Measurements from ENCODE around the gene MATK.

The MATK gene

GRCh38 chr19:3759482-3760254, 26.5 kb downstream of the MATK start:
- in situ Hi-C loops (cut with HindIII; ENCODE audit: low sequenced_read_pairs) = loop anchor here (5.0 kb wide), 1 partner anchor 37 kb away; no protein-coding TSS in a partner anchor

GRCh38 chr19:3758297-3758696, 27.9 kb downstream of the MATK start:
- in situ Hi-C loops (cut with HindIII; ENCODE audit: low sequenced_read_pairs) = loop anchor here (5.0 kb wide), 1 partner anchor 36 kb away; no protein-coding TSS in a partner anchor

GRCh38 chr19:3757705-3758104, 28.5 kb downstream of the MATK start:
- in situ Hi-C loops (cut with HindIII; ENCODE audit: low sequenced_read_pairs) = loop anchor here (5.0 kb wide), 1 partner anchor 35 kb away; no protein-coding TSS in a partner anchor

- in situ Hi-C loops (cut with HindIII; ENCODE audit: low sequenced_read_pairs) = no loop called here
Observed at GRCh38 chr19:3753631-3754410, 32.4 kb downstream of the MATK start.

GRCh38 chr19:3752492-3752891, 33.7 kb downstream of the MATK start:
- in situ Hi-C loops (cut with HindIII; ENCODE audit: low sequenced_read_pairs) = no loop called here

GRCh38 chr19:3751236-3751635, 34.9 kb downstream of the MATK start:
- in situ Hi-C loops (cut with HindIII; ENCODE audit: low sequenced_read_pairs) = no loop called here

GRCh38 chr19:3750211-3750610, 36.0 kb downstream of the MATK start:
- in situ Hi-C loops (cut with HindIII; ENCODE audit: low sequenced_read_pairs) = no loop called here

GRCh38 chr19:3748965-3749364, 37.2 kb downstream of the MATK start:
- in situ Hi-C loops (cut with HindIII; ENCODE audit: low sequenced_read_pairs) = no loop called here

GRCh38 chr19:3746371-3747056, 39.7 kb downstream of the MATK start:
- in situ Hi-C loops (cut with HindIII; ENCODE audit: low sequenced_read_pairs) = no loop called here

GRCh38 chr19:3745363-3746045, 40.7 kb downstream of the MATK start:
- in situ Hi-C loops (cut with HindIII; ENCODE audit: low sequenced_read_pairs) = no loop called here

GRCh38 chr19:3743486-3743885, 42.7 kb downstream of the MATK start:
- in situ Hi-C loops (cut with HindIII; ENCODE audit: low sequenced_read_pairs) = no loop called here

GRCh38 chr19:3740431-3740830, 45.8 kb downstream of the MATK start:
- in situ Hi-C loops (cut with HindIII; ENCODE audit: low sequenced_read_pairs) = no loop called here

- in situ Hi-C loops (cut with HindIII; ENCODE audit: low sequenced_read_pairs) = no loop called here
Observed at GRCh38 chr19:3738477-3739220, 47.5 kb downstream of the MATK start.

- in situ Hi-C loops (cut with HindIII; ENCODE audit: low sequenced_read_pairs) = no loop called here
Observed at GRCh38 chr19:3737487-3738205, 48.5 kb downstream of the MATK start.

GRCh38 chr19:3736106-3736724, 50.0 kb downstream of the MATK start:
- in situ Hi-C loops (cut with HindIII; ENCODE audit: low sequenced_read_pairs) = no loop called here

GRCh38 chr19:3734310-3734600, 51.9 kb downstream of the MATK start:
- in situ Hi-C loops (cut with HindIII; ENCODE audit: low sequenced_read_pairs) = no loop called here

- in situ Hi-C loops (cut with HindIII; ENCODE audit: low sequenced_read_pairs) = no loop called here
Observed at GRCh38 chr19:3733549-3734309, 52.5 kb downstream of the MATK start.

- in situ Hi-C loops (cut with HindIII; ENCODE audit: low sequenced_read_pairs) = no loop called here
Observed at GRCh38 chr19:3732108-3732507, 54.1 kb downstream of the MATK start.

All from endothelial cell of hepatic sinusoid (primary cell).